NCI-H82 treated with DMSO at 0.1 percent for 48 hours (cell line): ENCODE data around the gene SLC7A8.
"Not testable (repeated sequence)": the region's sequence is repeated elsewhere in the genome, so short reads cannot be mapped to it uniquely, and the experiment has no call there.

Experiments used
- DNase-seq: peaks from one replicate; lab custom pipeline; 2025; ENCODE audit not compliant: unreplicated experiment; lab: John Stamatoyannopoulos, UW

Gene SLC7A8

GRCh38 chr14:23183479-23183878 is at the start of gene SLC7A8:
SLC7A8 (minus strand) TSS chr14:23183660; CDS start chr14:23182914, 746 bp downstream.
- DNase-seq: peak; percentile 90

GRCh38 chr14:23232241-23232808 is 48.9 kb upstream of the SLC7A8 start:
- DNase-seq: not testable (repeated sequence)

- no peak for DNase-seq
These were observed 45.4 kb upstream of the SLC7A8 start for GRCh38 chr14:23228812-23229211.

- DNase-seq: no peak
These were observed 44.1 kb upstream of the SLC7A8 start for GRCh38 chr14:23227566-23227965.

- not testable (repeated sequence) for DNase-seq
These were observed 41.5 kb upstream of the SLC7A8 start for GRCh38 chr14:23224958-23225357.

- no peak for DNase-seq
These were observed 35.6 kb upstream of the SLC7A8 start for GRCh38 chr14:23219075-23219474.

GRCh38 chr14:23217032-23218020 is 33.9 kb upstream of the SLC7A8 start:
- DNase-seq: no peak

GRCh38 chr14:23215421-23215820 is 32.0 kb upstream of the SLC7A8 start:
- DNase-seq: no peak

- DNase-seq: no peak
These were observed 26.4 kb upstream of the SLC7A8 start for GRCh38 chr14:23209651-23210423.

- DNase-seq: no peak
These were observed 24.9 kb upstream of the SLC7A8 start for GRCh38 chr14:23208324-23208723.

- no peak for DNase-seq
These were observed 23.7 kb upstream of the SLC7A8 start for GRCh38 chr14:23207146-23207540.

GRCh38 chr14:23206422-23207145 is 23.1 kb upstream of the SLC7A8 start:
- no peak for DNase-seq

GRCh38 chr14:23202001-23202400 is 18.5 kb upstream of the SLC7A8 start:
- DNase-seq: no peak

- not testable (repeated sequence) for DNase-seq
These were observed 15.7 kb upstream of the SLC7A8 start for GRCh38 chr14:23199141-23199540.

GRCh38 chr14:23196487-23196886 is 13.0 kb upstream of the SLC7A8 start:
- not testable (repeated sequence) for DNase-seq

GRCh38 chr14:23195552-23196101 is 12.2 kb upstream of the SLC7A8 start:
- DNase-seq: no peak

GRCh38 chr14:23193432-23193831 is 10.0 kb upstream of the SLC7A8 start:
- no peak for DNase-seq

- DNase-seq: no peak
These were observed 4.5 kb upstream of the SLC7A8 start for GRCh38 chr14:23187925-23188324.

- no peak for DNase-seq
These were observed 3.6 kb upstream of the SLC7A8 start for GRCh38 chr14:23186913-23187654.

GRCh38 chr14:23185063-23185462 is 1.6 kb upstream of the SLC7A8 start:
- DNase-seq: no peak
